Heart left ventricle (tissue), 13 donors: ENCODE measurements around the gene PRKCA.

Experiments used
- POLR2A ChIP-seq, 2 donors: fragments of 450-650 bp; IDR thresholded peaks; one replicate each; pipeline ENCODE4 v1.6.1; 2017; ENCODE audit warnings: antibody characterized with exemption in 2 of 2, mild to moderate bottlenecking in 2 of 2, moderate library complexity in 2 of 2
- TF ChIP-seq, protein P1 (sequence below), 12 donors: fragments of 200-600 bp; sonication (generic) in 4 of 12; IDR thresholded peaks; one replicate each; pipeline versions ENCODE4 v1.5.0 to v1.8.0; 2018 to 2022; ENCODE audit warnings: antibody characterized with exemption in 12 of 12, mild to moderate bottlenecking in 5 of 12
- donor health status: ischemic (EF 13 %, LVEDD 7.1; RV severe dilation, severe dysfunction).
- donor health status: DM: no; HTN: yes; CAD: no.
- donor health status: DM: no; HTN: no; CAD: no.
- donor health status: ischemic (EF 25% LVEDD 6.9; RV normal size, moderate dysfunction).
- donor health status: ischemic (EF 25% LVEDD 5.7; RV mildly dilated, moderate dysfunction).
- donor health status: ischemic (EF 35%, LVEDD 5.7; RV mildly dilated, moderate dysfunction).
- donor health status: nonischemic (EF 11% LVEDD 7.7; RV severe dilation, severe dysfunction).
- donor health status: DM: yes; HTN: yes; CAD: no.
- donor health status: PGD.
- donor health status: ischemic (EF 29% LVEDD 5.4; RV normal size, mild dysfunction).
- donor health status: nonischemic (EF 23%, LVEDD 6.1; RV moderate dilation, normal function).

DNA sequence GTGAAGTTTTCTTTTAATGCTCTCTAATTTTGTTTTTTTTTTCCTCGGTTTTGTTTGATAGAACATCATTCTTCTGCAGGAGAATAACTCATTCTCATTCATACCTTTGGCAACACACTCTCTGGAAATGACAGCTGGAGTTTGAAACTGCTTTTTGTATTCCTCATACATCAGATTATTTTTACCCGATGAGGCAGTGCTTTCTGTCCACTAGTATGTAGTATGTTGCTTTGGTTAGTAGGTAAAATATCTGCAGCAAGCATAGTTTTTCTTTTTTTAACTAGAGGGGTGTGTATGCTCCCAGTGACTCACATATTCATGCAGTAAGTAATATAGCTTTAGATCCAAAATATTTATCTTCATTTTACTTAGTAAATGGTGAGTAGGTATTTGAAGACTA is 6.4 kb downstream of the PRKCA start:
- TF ChIP-seq, protein P1, sequence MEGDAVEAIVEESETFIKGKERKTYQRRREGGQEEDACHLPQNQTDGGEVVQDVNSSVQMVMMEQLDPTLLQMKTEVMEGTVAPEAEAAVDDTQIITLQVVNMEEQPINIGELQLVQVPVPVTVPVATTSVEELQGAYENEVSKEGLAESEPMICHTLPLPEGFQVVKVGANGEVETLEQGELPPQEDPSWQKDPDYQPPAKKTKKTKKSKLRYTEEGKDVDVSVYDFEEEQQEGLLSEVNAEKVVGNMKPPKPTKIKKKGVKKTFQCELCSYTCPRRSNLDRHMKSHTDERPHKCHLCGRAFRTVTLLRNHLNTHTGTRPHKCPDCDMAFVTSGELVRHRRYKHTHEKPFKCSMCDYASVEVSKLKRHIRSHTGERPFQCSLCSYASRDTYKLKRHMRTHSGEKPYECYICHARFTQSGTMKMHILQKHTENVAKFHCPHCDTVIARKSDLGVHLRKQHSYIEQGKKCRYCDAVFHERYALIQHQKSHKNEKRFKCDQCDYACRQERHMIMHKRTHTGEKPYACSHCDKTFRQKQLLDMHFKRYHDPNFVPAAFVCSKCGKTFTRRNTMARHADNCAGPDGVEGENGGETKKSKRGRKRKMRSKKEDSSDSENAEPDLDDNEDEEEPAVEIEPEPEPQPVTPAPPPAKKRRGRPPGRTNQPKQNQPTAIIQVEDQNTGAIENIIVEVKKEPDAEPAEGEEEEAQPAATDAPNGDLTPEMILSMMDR (IDR thresholded peaks at IDR 0.05) = no peak
- TF ChIP-seq POLR2A (IDR thresholded peaks at IDR 0.05) = no peak
